ENCODE measurements around the gene SORCS2. TPM values are rescaled to one million over a fixed set of nuclear protein-coding genes. Genes with fewer than 3 reads are reported as not detected.

The SORCS2 gene
- total RNA-seq, 4 donors from 2014 or later: 1.1 to 2.5 (median 2.0) TPM

- no peak overlapping the region for H3K27ac ChIP-seq
- H3K4me3 ChIP-seq: no peak overlapping the region
- no peaks in the 10 kb centered on the region for H3K36me3 ChIP-seq
- intact Hi-C loops (cut with DNase I): no loop called here
- peaks cover 0 to 65% (median 0%) of the 10 kb centered on the region in 4 donors for H3K27me3 ChIP-seq
- DNase-seq: no peak
- WGBS, 2 donors: 61 to 64% methylated on average over 7 to 10 of the region's 12 CpGs
- no peak for TF ChIP-seq POLR2A (IDR thresholded peaks at IDR 0.05)
- TF ChIP-seq CTCF (IDR thresholded peaks at IDR 0.05): no peak
- peaks cover 0 to 12% (median 0%) of the 10 kb centered on the region in 3 donors for H3K4me1 ChIP-seq
- H3K9me3 ChIP-seq: no peaks in the 10 kb centered on the region
Measured at GRCh38 chr4:7524064-7524682, 331.8 kb downstream of the SORCS2 start.

- H3K27me3 ChIP-seq: peaks cover 0 to 58% (median 0%) of the 10 kb centered on the region in 4 donors
- H3K27ac ChIP-seq: no peak overlapping the region
- H3K9me3 ChIP-seq: no peaks in the 10 kb centered on the region
- intact Hi-C loops (cut with DNase I): no loop called here
- no peak for DNase-seq
- H3K4me1 ChIP-seq: peaks cover 0 to 5% (median 0%) of the 10 kb centered on the region in 3 donors
- H3K36me3 ChIP-seq: no peaks in the 10 kb centered on the region
- TF ChIP-seq POLR2A (IDR thresholded peaks at IDR 0.05) (no peak), CTCF (IDR thresholded peaks at IDR 0.05) (no peak)
- WGBS, 2 donors: 62 to 75% methylated on average over 13 to 14 of the region's 14 CpGs
- H3K4me3 ChIP-seq: no peak overlapping the region
Measured at GRCh38 chr4:7524843-7525242, 332.5 kb downstream of the SORCS2 start.

- Histone ChIP-seq H3K4me3 (no peak overlapping the region), H3K4me1 (no peaks in the 10 kb centered on the region), H3K27ac (no peak overlapping the region), H3K9me3 (no peaks in the 10 kb centered on the region), H3K36me3 (no peaks in the 10 kb centered on the region), H3K27me3 (peaks cover 0 to 48% (median 0%) of the 10 kb centered on the region in 4 donors)
- TF ChIP-seq CTCF (IDR thresholded peaks at IDR 0.05) (no peak), POLR2A (IDR thresholded peaks at IDR 0.05) (no peak)
- DNase-seq: no peak
- WGBS, 2 donors: 82 to 85% methylated on average over 13 of the region's 13 CpGs
- intact Hi-C loops (cut with DNase I): no loop called here
Measured at GRCh38 chr4:7526491-7526890, 334.2 kb downstream of the SORCS2 start.

- DNase-seq: no peak
- 81 to 85% methylated on average over 27 to 28 of the region's 28 CpGs for WGBS, 2 donors
- H3K9me3 ChIP-seq: no peaks in the 10 kb centered on the region
- H3K4me1 ChIP-seq: no peaks in the 10 kb centered on the region
- H3K27ac ChIP-seq: no peak overlapping the region
- intact Hi-C loops (cut with DNase I): no loop called here
- TF ChIP-seq CTCF (IDR thresholded peaks at IDR 0.05): no peak
- TF ChIP-seq POLR2A (IDR thresholded peaks at IDR 0.05): no peak
- no peak overlapping the region for H3K4me3 ChIP-seq
- H3K36me3 ChIP-seq: no peaks in the 10 kb centered on the region
- H3K27me3 ChIP-seq: peaks cover 0 to 43% (median 0%) of the 10 kb centered on the region in 4 donors
Measured at GRCh38 chr4:7526929-7527535, 334.7 kb downstream of the SORCS2 start.

- TF ChIP-seq CTCF (IDR thresholded peaks at IDR 0.05): no peak
- no peak for TF ChIP-seq POLR2A (IDR thresholded peaks at IDR 0.05)
Measured at GRCh38 chr4:7529368-7530080, 337.2 kb downstream of the SORCS2 start.

More at GRCh38 chr4:7529368-7530080, 337.2 kb downstream of the SORCS2 start:
- H3K27ac ChIP-seq: no peak overlapping the region
- no peak for DNase-seq
- H3K4me1 ChIP-seq: no peaks in the 10 kb centered on the region
- no peaks in the 10 kb centered on the region for H3K36me3 ChIP-seq
- no peaks in the 10 kb centered on the region for H3K9me3 ChIP-seq
- H3K4me3 ChIP-seq: no peak overlapping the region
- 51 to 52% methylated on average over 9 to 12 of the region's 12 CpGs for WGBS, 2 donors
- intact Hi-C loops (cut with DNase I): no loop called here
- H3K27me3 ChIP-seq: peaks cover 0 to 21% (median 0%) of the 10 kb centered on the region in 4 donors

Measured in esophagus squamous epithelium (tissue), 5 donors.